HG02884 (cell line): Measurements from ENCODE around the gene GIT1.

Source experiments
- ATAC-seq: cut with Tn5 transposase; IDR thresholded peaks from one replicate; pipeline ENCODE4 v1.9.1; 2021; ENCODE audit warnings: mild to moderate bottlenecking, moderate library complexity; ENCODE audit not compliant: unreplicated experiment

Gene GIT1

GRCh38 chr17:29524692-29525091, 64.8 kb downstream of the GIT1 start:
- no peak for ATAC-seq
